Lung (tissue), 12 donors: ENCODE data around the gene CORO1C. TPM values are rescaled to one million over a fixed set of nuclear protein-coding genes. Genes with fewer than 3 reads are reported as not detected.

Experiments
- ATAC-seq: fragments of 200-7000 bp; cut with Tn5 transposase; one replicate; pipeline ENCODE4 v1.9.1; 2020; ENCODE audit warnings: moderate number of reproducible peaks; ENCODE audit not compliant: insufficient read depth, low FRiP score
- DNase-seq, 3 donors: peaks; one replicate each; pipeline ENCODE4 v3.0.0-alpha.2; 2013 to 2017
- H3K27ac ChIP-seq, 2 donors: one replicate each; pipeline ENCODE4 v1.5.1; 2013; ENCODE audit warnings: mild to moderate bottlenecking in 2 of 2, moderate library complexity in 2 of 2, control low read depth in 1 of 2, inconsistent platforms in 1 of 2, low read depth in 1 of 2, low read length in 1 of 2
- H3K27me3 ChIP-seq, 3 donors: one replicate each; pipeline ENCODE4 v1.5.1; 2013; ENCODE audit warnings: low read length in 2 of 3; ENCODE audit not compliant: control insufficient read depth in 3 of 3, insufficient read depth in 3 of 3
- H3K36me3 ChIP-seq, 4 donors: one replicate each; pipeline ENCODE4 v1.5.1; 2013; ENCODE audit warnings: low read length in 4 of 4, mild to moderate bottlenecking in 1 of 4, moderate library complexity in 1 of 4; ENCODE audit not compliant: control insufficient read depth in 4 of 4, insufficient read depth in 4 of 4
- H3K4me1 ChIP-seq, 5 donors: one replicate each; pipeline ENCODE4 v1.5.1; 2013; ENCODE audit warnings: low read length in 5 of 5, mild to moderate bottlenecking in 2 of 5, moderate library complexity in 1 of 5; ENCODE audit not compliant: control insufficient read depth in 5 of 5, insufficient read depth in 5 of 5
- H3K4me3 ChIP-seq: one replicate; pipeline ENCODE4 v1.5.1; 2013; ENCODE audit warnings: mild to moderate bottlenecking, control low read depth, moderate library complexity
- H3K9ac ChIP-seq, 2 donors: one replicate each; pipeline ENCODE4 v1.5.1; 2013; ENCODE audit warnings: low read length in 2 of 2, control low read depth in 1 of 2; ENCODE audit not compliant: insufficient read depth in 1 of 2
- H3K9me3 ChIP-seq, 4 donors: one replicate each; pipeline ENCODE4 v1.5.1; 2013; ENCODE audit warnings: low read length in 3 of 4, mild to moderate bottlenecking in 1 of 4, moderate library complexity in 1 of 4; ENCODE audit not compliant: control insufficient read depth in 4 of 4, insufficient read depth in 3 of 4
- CTCF ChIP-seq: IDR thresholded peaks from 2 replicates; pipeline ENCODE4 v1.5.1; 2012; ENCODE audit warnings: mild to moderate bottlenecking; ENCODE audit errors: control extremely low read depth, extremely low read depth
- WGBS, 2 donors: extraction: QIAGEN DNeasy Blood & Tissue Kit; methylation state at CpG; one replicate each; pipeline ENCODE4 v1.1.7; 2013; 5-methylcytosine and 5-hydroxymethylcytosine counted together
- polyA plus RNA-seq, 2 donors: library from polyadenylated mRNA; stranded (reverse); fragments of 200-250 nt; gene quantifications; one replicate each; pipeline ENCODE4 v1.2.1, GENCODE V29; 2013
- total RNA-seq, 2 donors: library from RNA; depleted of rRNA in 1 of 2; stranded (reverse); fragments of >200 nt in 1 of 2; gene quantifications; one replicate each; pipeline ENCODE4 v1.2.1, GENCODE V29; 2014 to 2021
- donor health status: control.
- donor health status: control.
- donor health status: Bipolar disorder and iron deficiency.
- donor health status: healthy.
- donor health status: DM: yes; HTN: yes; CAD: no.

The CORO1C gene
- total and polyA plus RNA-seq, 4 donors, result 36.4 to 227 (median 105) TPM

- peaks cover 0 to 2% (median under 1%) of the 10 kb centered on the region in 4 donors for H3K36me3 ChIP-seq
- H3K4me3 ChIP-seq, result no peak overlapping the region
- DNase-seq (peak in 2 of 3 donors; percentile 37 to 61), ATAC-seq (no peak)
- TF ChIP-seq CTCF, result no peak
- H3K27me3 ChIP-seq, result no peaks in the 10 kb centered on the region
- no peaks in the 10 kb centered on the region for H3K9me3 ChIP-seq
- H3K27ac ChIP-seq, result peak overlapping the region in 1 of 2 donors; percentile 56
- peaks cover 0 to 19% (median 16%) of the 10 kb centered on the region in 5 donors for H3K4me1 ChIP-seq
- peak overlapping the region in 1 of 2 donors; percentile 71 for H3K9ac ChIP-seq
- 70 to 85% methylated on average over 6 of the region's 6 CpGs for WGBS, 2 donors
Observed at GRCh38 chr12:108713471-108713870, 17.8 kb downstream of the CORO1C start.

- WGBS, 2 donors, result 38 to 50% methylated on average over 2 of the region's 2 CpGs
- no peak for ATAC-seq
Observed at GRCh38 chr12:108712925-108713203, 18.5 kb downstream of the CORO1C start.

GRCh38 chr12:108712165-108712924, 19.0 kb downstream of the CORO1C start:
- no peak overlapping the region for H3K4me3 ChIP-seq
- H3K9me3 ChIP-seq, result no peaks in the 10 kb centered on the region
- H3K27me3 ChIP-seq, result no peaks in the 10 kb centered on the region
- DNase-seq, result no peak
- ATAC-seq, result no peak
- H3K4me1 ChIP-seq, result peaks cover 0 to 16% (median 15%) of the 10 kb centered on the region in 5 donors
- TF ChIP-seq CTCF, result no peak
- peaks cover 0 to 1% (median under 1%) of the 10 kb centered on the region in 4 donors for H3K36me3 ChIP-seq
- WGBS, 2 donors, result 65 to 80% methylated on average over 12 of the region's 12 CpGs
- H3K9ac ChIP-seq, result no peak overlapping the region
- H3K27ac ChIP-seq, result peak overlapping the region in 1 of 2 donors; percentile 7

More at GRCh38 chr12:108712925-108713203, 18.5 kb downstream of the CORO1C start:
- no peak overlapping the region for H3K27ac ChIP-seq
- no peaks in the 10 kb centered on the region for H3K27me3 ChIP-seq
- H3K4me3 ChIP-seq, result no peak overlapping the region
- no peak for TF ChIP-seq CTCF
- peak overlapping the region in 1 of 2 donors; percentile 71 for H3K9ac ChIP-seq
- no peaks in the 10 kb centered on the region for H3K9me3 ChIP-seq
- peaks cover 0 to 17% (median 16%) of the 10 kb centered on the region in 5 donors for H3K4me1 ChIP-seq
- peak in 1 of 3 donors; percentile 21 for DNase-seq
- peaks cover 0 to 2% (median under 1%) of the 10 kb centered on the region in 4 donors for H3K36me3 ChIP-seq
